HCT116 (cell line): ENCODE measurements around the gene TIMM29.

Source experiments
- CEBPB ChIP-seq: IDR thresholded peaks from 2 replicates; pipeline ENCODE4 v1.6.1; 2012; ENCODE audit warnings: low read depth
- EGR1 ChIP-seq: IDR thresholded peaks from 2 replicates; pipeline ENCODE4 v1.6.1; 2012; ENCODE audit warnings: low read depth
- EZH2 ChIP-seq: fragments of 200-600 bp; sonication (generic); IDR thresholded peaks from 2 replicates; pipeline ENCODE4 v1.6.1; 2017; ENCODE audit warnings: antibody characterized with exemption, mixed run types
- POLR2A ChIP-seq: IDR thresholded peaks from 2 replicates; pipeline ENCODE4 v1.7.0; 2011; ENCODE audit warnings: borderline replicate concordance; ENCODE audit not compliant: insufficient read depth, insufficient read length; ENCODE audit errors: extremely low read depth
- RAD21 ChIP-seq: IDR thresholded peaks from 2 replicates; pipeline ENCODE4 v1.6.1; 2012; ENCODE audit warnings: low read depth, mild to moderate bottlenecking
- SIN3A ChIP-seq: IDR thresholded peaks from 2 replicates; pipeline ENCODE4 v1.6.1; 2012; ENCODE audit warnings: low read depth
- SP1 ChIP-seq: IDR thresholded peaks from 2 replicates; pipeline ENCODE4 v1.6.1; 2012; ENCODE audit warnings: low read depth
- SRF ChIP-seq: IDR thresholded peaks from 2 replicates; pipeline ENCODE4 v1.6.1; 2012; ENCODE audit warnings: low read depth
- TCF7L2 ChIP-seq: IDR thresholded peaks from 2 replicates; pipeline ENCODE4 v1.7.0; 2011; ENCODE audit warnings: borderline replicate concordance, inconsistent platforms; ENCODE audit not compliant: insufficient read depth, insufficient read length; ENCODE audit errors: extremely low read depth
- ZNF274 ChIP-seq: fragments of 200-500 bp; sonication (Bioruptor generic); IDR thresholded peaks from 2 replicates; pipeline ENCODE4 v1.6.1; 2014; ENCODE audit warnings: mild to moderate bottlenecking, low read depth, low read length, inconsistent platforms
- TF ChIP-seq, protein P1 (sequence below), 3 experiments: fragments of 200-600 bp in 1 of 3; sonication (generic) in 1 of 3; IDR thresholded peaks in 2 of 3; conservative IDR thresholded peaks in 1 of 3; 2 replicates each; pipeline ENCODE4 v1.5.1; 2012 to 2017; ENCODE audit warnings: low read depth in 2 of 3, low read length in 2 of 3, antibody characterized with exemption in 1 of 3, borderline replicate concordance in 1 of 3, control low read depth in 1 of 3, mild to moderate bottlenecking in 1 of 3, mixed read lengths in 1 of 3, mixed run types in 1 of 3, moderate library complexity in 1 of 3; ENCODE audit not compliant: insufficient read depth in 1 of 3
- TF ChIP-seq, protein P2 (sequence below): IDR thresholded peaks from 2 replicates; pipeline ENCODE4 v1.6.1; 2012
- TF ChIP-seq, protein P3 (sequence below): IDR thresholded peaks from 2 replicates; pipeline ENCODE4 v1.6.1; 2012; ENCODE audit warnings: low read depth

DNA sequence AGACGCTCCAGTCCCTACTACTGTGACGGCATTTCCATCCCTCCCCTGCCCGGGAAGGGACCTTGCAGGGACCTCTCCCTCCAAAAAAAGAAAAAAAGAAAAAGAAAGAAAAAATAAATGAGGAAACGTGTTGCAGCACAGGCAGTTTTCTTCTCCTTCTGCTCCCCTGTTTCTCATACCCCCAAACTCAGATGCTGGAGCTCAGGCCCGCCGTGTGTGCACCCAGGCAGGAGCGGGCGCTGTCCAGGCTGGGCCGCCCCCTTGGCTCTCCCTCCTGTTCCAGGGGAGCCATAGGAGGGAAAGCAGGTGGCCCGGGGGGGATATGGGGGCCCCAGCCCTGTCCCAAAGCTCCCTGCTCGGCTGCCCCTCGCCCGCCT is 6.0 kb upstream of the TIMM29 start:
- TF ChIP-seq, protein P1, sequence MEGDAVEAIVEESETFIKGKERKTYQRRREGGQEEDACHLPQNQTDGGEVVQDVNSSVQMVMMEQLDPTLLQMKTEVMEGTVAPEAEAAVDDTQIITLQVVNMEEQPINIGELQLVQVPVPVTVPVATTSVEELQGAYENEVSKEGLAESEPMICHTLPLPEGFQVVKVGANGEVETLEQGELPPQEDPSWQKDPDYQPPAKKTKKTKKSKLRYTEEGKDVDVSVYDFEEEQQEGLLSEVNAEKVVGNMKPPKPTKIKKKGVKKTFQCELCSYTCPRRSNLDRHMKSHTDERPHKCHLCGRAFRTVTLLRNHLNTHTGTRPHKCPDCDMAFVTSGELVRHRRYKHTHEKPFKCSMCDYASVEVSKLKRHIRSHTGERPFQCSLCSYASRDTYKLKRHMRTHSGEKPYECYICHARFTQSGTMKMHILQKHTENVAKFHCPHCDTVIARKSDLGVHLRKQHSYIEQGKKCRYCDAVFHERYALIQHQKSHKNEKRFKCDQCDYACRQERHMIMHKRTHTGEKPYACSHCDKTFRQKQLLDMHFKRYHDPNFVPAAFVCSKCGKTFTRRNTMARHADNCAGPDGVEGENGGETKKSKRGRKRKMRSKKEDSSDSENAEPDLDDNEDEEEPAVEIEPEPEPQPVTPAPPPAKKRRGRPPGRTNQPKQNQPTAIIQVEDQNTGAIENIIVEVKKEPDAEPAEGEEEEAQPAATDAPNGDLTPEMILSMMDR (IDR thresholded peaks at IDR 0.05 in 2 of 3, conservative IDR thresholded peaks at IDR 0.05 in 1 of 3; ENCODE audit: borderline replicate concordance in 1 of 3, insufficient read depth in 1 of 3, low read depth in 2 of 3, low read length in 2 of 3) = no peak
- no peak for TF ChIP-seq CEBPB
- TF ChIP-seq POLR2A = no peak
- TF ChIP-seq ZNF274 = no peak
- TF ChIP-seq EGR1 = no peak
- no peak for TF ChIP-seq TCF7L2
- TF ChIP-seq RAD21 = no peak
- no peak for TF ChIP-seq SIN3A
- TF ChIP-seq SRF = no peak
- no peak for TF ChIP-seq SP1
- TF ChIP-seq EZH2 = no peak
- TF ChIP-seq, protein P2, sequence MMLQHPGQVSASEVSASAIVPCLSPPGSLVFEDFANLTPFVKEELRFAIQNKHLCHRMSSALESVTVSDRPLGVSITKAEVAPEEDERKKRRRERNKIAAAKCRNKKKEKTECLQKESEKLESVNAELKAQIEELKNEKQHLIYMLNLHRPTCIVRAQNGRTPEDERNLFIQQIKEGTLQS = no peak
- TF ChIP-seq, protein P3, sequence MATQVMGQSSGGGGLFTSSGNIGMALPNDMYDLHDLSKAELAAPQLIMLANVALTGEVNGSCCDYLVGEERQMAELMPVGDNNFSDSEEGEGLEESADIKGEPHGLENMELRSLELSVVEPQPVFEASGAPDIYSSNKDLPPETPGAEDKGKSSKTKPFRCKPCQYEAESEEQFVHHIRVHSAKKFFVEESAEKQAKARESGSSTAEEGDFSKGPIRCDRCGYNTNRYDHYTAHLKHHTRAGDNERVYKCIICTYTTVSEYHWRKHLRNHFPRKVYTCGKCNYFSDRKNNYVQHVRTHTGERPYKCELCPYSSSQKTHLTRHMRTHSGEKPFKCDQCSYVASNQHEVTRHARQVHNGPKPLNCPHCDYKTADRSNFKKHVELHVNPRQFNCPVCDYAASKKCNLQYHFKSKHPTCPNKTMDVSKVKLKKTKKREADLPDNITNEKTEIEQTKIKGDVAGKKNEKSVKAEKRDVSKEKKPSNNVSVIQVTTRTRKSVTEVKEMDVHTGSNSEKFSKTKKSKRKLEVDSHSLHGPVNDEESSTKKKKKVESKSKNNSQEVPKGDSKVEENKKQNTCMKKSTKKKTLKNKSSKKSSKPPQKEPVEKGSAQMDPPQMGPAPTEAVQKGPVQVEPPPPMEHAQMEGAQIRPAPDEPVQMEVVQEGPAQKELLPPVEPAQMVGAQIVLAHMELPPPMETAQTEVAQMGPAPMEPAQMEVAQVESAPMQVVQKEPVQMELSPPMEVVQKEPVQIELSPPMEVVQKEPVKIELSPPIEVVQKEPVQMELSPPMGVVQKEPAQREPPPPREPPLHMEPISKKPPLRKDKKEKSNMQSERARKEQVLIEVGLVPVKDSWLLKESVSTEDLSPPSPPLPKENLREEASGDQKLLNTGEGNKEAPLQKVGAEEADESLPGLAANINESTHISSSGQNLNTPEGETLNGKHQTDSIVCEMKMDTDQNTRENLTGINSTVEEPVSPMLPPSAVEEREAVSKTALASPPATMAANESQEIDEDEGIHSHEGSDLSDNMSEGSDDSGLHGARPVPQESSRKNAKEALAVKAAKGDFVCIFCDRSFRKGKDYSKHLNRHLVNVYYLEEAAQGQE = no peak
